Measurements from ENCODE around the gene RGS16. TPM values are rescaled to one million over a fixed set of nuclear protein-coding genes. Genes with fewer than 3 reads are reported as not detected.

RGS16 gene
- total RNA-seq, 1 experiment from 2014 or later = 0.23 TPM

DNA sequence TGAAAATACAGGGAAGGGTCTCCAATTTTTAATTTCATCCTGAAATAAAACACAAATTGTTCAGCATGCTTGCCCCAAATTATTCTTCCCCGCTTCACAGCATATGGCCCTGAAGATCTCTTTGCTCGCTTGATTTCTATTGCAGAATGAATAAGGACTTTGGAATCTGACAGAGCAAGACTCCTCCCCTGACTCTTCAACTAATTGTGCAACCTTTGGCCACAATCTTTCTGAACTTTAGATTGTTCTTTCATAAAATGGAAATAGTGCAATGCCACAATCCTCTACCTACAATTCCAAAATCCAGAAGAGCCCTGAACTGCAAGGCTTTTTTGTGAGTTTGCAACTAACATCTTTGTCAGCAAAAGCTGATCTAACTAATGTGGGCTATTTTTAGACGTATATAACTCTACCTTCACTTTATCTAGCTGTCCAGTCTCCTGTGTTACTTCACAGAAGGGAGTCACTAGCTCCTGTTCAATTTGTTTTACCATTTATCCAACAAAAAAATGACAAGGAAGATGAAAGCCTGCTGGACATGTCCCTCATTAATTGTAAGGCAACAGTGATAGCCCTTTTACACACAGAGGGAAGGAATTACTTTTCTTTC, 28.5 kb downstream of the RGS16 start:
- no peaks in the 10 kb centered on the region for H3K4me1 ChIP-seq (ENCODE audit: control insufficient read depth, insufficient read depth, low read length)
- ATAC-seq = no peak
- DNase-seq (ENCODE audit: low read depth, low spot score) = no peak
- H3K4me3 ChIP-seq (ENCODE audit: low read depth in 2 of 2, low read length in 2 of 2) = no peak overlapping the region
- intact Hi-C loops (cut with micrococcal nuclease; ENCODE audit: unreplicated experiment) = no loop called here
- POLR2A ChIA-PET = interaction anchor here (0.5 kb wide), 1 partner anchor 146 kb away, joined by 3 read pairs; no protein-coding TSS in a partner anchor
- no peaks in the 10 kb centered on the region for H3K9me3 ChIP-seq (ENCODE audit: control insufficient read depth, insufficient read depth, low read depth, low read length)
- H3K27ac ChIP-seq (ENCODE audit: low read length) = no peak overlapping the region
- no peaks in the 10 kb centered on the region for H3K36me3 ChIP-seq (ENCODE audit: control insufficient read depth, insufficient read depth, low read length)
- CTCF ChIA-PET = no interaction called here
- TF ChIP-seq SIN3A (IDR thresholded peaks at IDR 0.05; ENCODE audit: borderline replicate concordance, insufficient read depth, low read depth, low read length) = no peak
- no peak for TF ChIP-seq TCF7L2 (IDR thresholded peaks at IDR 0.05; ENCODE audit: low read depth, low read length)
- no peak for TF ChIP-seq POLR2AphosphoS5 (IDR thresholded peaks at IDR 0.05; ENCODE audit: low read depth, low read length)
- TF ChIP-seq, protein P1, sequence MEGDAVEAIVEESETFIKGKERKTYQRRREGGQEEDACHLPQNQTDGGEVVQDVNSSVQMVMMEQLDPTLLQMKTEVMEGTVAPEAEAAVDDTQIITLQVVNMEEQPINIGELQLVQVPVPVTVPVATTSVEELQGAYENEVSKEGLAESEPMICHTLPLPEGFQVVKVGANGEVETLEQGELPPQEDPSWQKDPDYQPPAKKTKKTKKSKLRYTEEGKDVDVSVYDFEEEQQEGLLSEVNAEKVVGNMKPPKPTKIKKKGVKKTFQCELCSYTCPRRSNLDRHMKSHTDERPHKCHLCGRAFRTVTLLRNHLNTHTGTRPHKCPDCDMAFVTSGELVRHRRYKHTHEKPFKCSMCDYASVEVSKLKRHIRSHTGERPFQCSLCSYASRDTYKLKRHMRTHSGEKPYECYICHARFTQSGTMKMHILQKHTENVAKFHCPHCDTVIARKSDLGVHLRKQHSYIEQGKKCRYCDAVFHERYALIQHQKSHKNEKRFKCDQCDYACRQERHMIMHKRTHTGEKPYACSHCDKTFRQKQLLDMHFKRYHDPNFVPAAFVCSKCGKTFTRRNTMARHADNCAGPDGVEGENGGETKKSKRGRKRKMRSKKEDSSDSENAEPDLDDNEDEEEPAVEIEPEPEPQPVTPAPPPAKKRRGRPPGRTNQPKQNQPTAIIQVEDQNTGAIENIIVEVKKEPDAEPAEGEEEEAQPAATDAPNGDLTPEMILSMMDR (IDR thresholded peaks at IDR 0.05) = no peak
- TF ChIP-seq, protein P2, sequence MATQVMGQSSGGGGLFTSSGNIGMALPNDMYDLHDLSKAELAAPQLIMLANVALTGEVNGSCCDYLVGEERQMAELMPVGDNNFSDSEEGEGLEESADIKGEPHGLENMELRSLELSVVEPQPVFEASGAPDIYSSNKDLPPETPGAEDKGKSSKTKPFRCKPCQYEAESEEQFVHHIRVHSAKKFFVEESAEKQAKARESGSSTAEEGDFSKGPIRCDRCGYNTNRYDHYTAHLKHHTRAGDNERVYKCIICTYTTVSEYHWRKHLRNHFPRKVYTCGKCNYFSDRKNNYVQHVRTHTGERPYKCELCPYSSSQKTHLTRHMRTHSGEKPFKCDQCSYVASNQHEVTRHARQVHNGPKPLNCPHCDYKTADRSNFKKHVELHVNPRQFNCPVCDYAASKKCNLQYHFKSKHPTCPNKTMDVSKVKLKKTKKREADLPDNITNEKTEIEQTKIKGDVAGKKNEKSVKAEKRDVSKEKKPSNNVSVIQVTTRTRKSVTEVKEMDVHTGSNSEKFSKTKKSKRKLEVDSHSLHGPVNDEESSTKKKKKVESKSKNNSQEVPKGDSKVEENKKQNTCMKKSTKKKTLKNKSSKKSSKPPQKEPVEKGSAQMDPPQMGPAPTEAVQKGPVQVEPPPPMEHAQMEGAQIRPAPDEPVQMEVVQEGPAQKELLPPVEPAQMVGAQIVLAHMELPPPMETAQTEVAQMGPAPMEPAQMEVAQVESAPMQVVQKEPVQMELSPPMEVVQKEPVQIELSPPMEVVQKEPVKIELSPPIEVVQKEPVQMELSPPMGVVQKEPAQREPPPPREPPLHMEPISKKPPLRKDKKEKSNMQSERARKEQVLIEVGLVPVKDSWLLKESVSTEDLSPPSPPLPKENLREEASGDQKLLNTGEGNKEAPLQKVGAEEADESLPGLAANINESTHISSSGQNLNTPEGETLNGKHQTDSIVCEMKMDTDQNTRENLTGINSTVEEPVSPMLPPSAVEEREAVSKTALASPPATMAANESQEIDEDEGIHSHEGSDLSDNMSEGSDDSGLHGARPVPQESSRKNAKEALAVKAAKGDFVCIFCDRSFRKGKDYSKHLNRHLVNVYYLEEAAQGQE (IDR thresholded peaks at IDR 0.05; ENCODE audit: insufficient read depth in 1 of 2, low read depth in 2 of 2, low read length in 1 of 2) = no peak
- in situ Hi-C loops (cut with HindIII; ENCODE audit: low pct_unique_long_range_greater_than_20kb, low sequenced_read_pairs) = no loop called here
- H3K27me3 ChIP-seq (ENCODE audit: control insufficient read depth, insufficient read depth, low read length) = no peaks in the 10 kb centered on the region
- no TSS peak for BruUV-seq (replicated peaks)

- intact Hi-C loops (cut with micrococcal nuclease; ENCODE audit: unreplicated experiment) = no loop called here
- Histone ChIP-seq H3K36me3 (ENCODE audit: control insufficient read depth, insufficient read depth, low read length) (no peaks in the 10 kb centered on the region), H3K27ac (ENCODE audit: low read length) (no peak overlapping the region), H3K4me1 (ENCODE audit: control insufficient read depth, insufficient read depth, low read length) (no peaks in the 10 kb centered on the region), H3K4me3 (ENCODE audit: low read depth in 2 of 2, low read length in 2 of 2) (no peak overlapping the region), H3K9me3 (ENCODE audit: control insufficient read depth, insufficient read depth, low read depth, low read length) (no peaks in the 10 kb centered on the region), H3K27me3 (ENCODE audit: control insufficient read depth, insufficient read depth, low read length) (no peaks in the 10 kb centered on the region)
- in situ Hi-C loops (cut with HindIII; ENCODE audit: low pct_unique_long_range_greater_than_20kb, low sequenced_read_pairs) = no loop called here
- no peak for ATAC-seq
- TF ChIP-seq POLR2AphosphoS5 (IDR thresholded peaks at IDR 0.05; ENCODE audit: low read depth, low read length) = no peak
- TF ChIP-seq TCF7L2 (IDR thresholded peaks at IDR 0.05; ENCODE audit: low read depth, low read length) = no peak
- TF ChIP-seq SIN3A (IDR thresholded peaks at IDR 0.05; ENCODE audit: borderline replicate concordance, insufficient read depth, low read depth, low read length) = no peak
- TF ChIP-seq, protein P2 (IDR thresholded peaks at IDR 0.05; ENCODE audit: insufficient read depth in 1 of 2, low read depth in 2 of 2, low read length in 1 of 2) = no peak
- TF ChIP-seq, protein P1 (IDR thresholded peaks at IDR 0.05) = no peak
- ChIA-PET POLR2A (no interaction called here), CTCF (no interaction called here)
- DNase-seq (ENCODE audit: low read depth, low spot score) = no peak
- BruUV-seq (replicated peaks) = no TSS peak
Measured at GRCh38 chr1:182574156-182574555, 30.0 kb downstream of the RGS16 start.
